Body of pancreas (tissue), 4 donors: Measurements from ENCODE around the gene NUDT1.

Experiments used
- POLR2A ChIP-seq, 3 donors: fragments of 450-650 bp; IDR thresholded peaks; one replicate each; pipeline ENCODE4 v1.6.1; 2016; ENCODE audit warnings: antibody characterized with exemption in 3 of 3, mild to moderate bottlenecking in 2 of 3
- TF ChIP-seq, protein P1 (sequence below), 7 experiments: fragments of 450-650 bp in 4 of 7; fragments of 200-600 bp in 3 of 7; sonication (generic) in 3 of 7; IDR thresholded peaks; one replicate each; pipeline ENCODE4 v1.5.1; 2016 to 2019; ENCODE audit warnings: antibody characterized with exemption in 7 of 7

DNA sequence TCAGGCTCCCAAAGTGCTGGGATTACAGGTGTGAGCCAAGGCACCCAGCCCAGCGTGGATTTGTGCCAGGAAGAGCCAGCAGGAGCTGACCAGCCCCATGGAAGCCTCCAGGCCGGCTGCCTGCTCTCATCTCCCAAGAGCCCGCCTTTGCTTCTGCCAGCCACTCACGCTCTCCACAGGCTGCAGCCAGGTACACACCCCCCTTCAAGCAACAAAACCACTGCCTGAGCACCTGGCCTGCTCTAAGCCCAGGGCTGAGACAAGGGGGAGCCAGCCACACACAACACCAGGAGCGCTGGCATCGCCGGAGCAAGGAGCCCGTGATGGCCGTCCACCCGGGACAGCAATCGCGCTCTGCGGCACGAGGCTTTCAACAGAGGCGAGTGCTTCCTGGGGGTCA, 43.8 kb upstream of the NUDT1 start:
- TF ChIP-seq, protein P1, sequence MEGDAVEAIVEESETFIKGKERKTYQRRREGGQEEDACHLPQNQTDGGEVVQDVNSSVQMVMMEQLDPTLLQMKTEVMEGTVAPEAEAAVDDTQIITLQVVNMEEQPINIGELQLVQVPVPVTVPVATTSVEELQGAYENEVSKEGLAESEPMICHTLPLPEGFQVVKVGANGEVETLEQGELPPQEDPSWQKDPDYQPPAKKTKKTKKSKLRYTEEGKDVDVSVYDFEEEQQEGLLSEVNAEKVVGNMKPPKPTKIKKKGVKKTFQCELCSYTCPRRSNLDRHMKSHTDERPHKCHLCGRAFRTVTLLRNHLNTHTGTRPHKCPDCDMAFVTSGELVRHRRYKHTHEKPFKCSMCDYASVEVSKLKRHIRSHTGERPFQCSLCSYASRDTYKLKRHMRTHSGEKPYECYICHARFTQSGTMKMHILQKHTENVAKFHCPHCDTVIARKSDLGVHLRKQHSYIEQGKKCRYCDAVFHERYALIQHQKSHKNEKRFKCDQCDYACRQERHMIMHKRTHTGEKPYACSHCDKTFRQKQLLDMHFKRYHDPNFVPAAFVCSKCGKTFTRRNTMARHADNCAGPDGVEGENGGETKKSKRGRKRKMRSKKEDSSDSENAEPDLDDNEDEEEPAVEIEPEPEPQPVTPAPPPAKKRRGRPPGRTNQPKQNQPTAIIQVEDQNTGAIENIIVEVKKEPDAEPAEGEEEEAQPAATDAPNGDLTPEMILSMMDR (IDR thresholded peaks at IDR 0.05) = no peak
- no peak for TF ChIP-seq POLR2A (IDR thresholded peaks at IDR 0.05)
